NCI-H82 treated with DMSO at 0.1 percent for 48 hours (cell line): Measurements from ENCODE around the gene PKNOX2.

Experiments
- DNase-seq: peaks from one replicate; lab custom pipeline; 2025; ENCODE audit not compliant: unreplicated experiment; lab: John Stamatoyannopoulos, UW

Gene PKNOX2

GRCh38 chr11:125154378-125155099, 10.0 kb upstream of the PKNOX2 start:
- no peak for DNase-seq

GRCh38 chr11:125155100-125155444, 9.5 kb upstream of the PKNOX2 start:
- no peak for DNase-seq

- DNase-seq: no peak
Measured at GRCh38 chr11:125155767-125156166, 8.8 kb upstream of the PKNOX2 start.

GRCh38 chr11:125156346-125157117, 8.0 kb upstream of the PKNOX2 start:
- DNase-seq: no peak

DNA sequence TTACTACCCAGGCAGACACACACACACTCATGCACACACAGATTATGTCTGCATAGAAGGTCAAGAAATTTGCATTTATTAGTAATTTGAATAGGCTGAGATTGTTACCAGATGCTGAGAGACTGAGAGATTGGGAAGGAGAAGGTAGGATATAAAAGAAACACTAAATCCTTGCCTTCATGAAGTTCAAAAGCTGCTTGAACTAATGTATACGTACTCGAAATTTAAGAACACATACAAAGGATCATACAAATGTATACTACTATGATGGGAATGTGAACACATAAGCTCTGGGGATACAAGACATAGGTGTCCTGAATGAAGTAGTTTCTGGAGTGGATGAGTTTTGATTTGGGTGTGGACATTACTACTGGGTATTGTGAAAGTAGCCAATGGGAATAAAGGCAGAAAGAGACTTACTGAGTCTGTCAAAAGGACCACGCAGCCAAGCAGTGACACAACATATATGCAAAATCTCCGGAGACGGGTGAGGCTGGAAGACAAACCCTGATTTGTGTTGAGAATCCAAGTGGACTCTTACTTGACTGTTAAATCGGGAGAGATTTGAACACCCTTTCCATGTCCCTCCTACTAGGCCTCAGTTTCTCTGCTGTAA, 7.3 kb upstream of the PKNOX2 start:
- no peak for DNase-seq

DNA sequence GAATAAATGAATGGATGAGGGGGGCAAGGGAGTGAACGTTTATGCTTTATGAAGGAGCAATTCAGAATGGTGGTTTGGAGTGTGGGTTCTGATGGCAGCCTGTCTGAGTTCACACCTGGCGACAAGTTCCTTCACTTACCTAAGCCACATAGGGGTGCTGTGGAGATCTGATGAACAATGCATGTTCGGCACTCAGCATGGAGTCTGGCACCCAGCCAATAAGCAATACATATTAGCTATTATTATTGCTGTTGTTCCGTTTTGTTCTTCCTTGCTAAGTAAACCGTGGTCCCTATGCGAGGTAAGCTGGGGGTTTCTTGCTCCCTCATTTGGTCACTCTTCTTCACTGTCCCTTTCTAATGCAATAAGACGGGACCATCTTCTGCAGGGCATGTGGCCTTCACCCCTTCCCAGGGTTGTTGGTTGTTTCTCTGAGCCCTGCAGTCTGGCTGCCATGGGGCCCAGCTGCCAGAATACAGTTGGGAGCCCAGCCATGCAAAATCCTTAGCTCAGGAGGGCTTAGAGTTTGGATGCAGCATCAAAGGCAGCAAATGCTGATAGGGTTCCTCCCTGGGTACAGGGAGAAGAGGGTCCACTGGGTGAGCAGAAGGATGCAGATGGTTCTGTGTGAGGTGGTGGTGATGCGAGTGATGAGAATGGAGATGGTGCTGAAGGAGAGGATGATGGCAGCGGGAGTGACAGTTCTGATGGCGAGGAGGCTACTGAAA, 6.4 kb upstream of the PKNOX2 start:
- DNase-seq: no peak

DNA sequence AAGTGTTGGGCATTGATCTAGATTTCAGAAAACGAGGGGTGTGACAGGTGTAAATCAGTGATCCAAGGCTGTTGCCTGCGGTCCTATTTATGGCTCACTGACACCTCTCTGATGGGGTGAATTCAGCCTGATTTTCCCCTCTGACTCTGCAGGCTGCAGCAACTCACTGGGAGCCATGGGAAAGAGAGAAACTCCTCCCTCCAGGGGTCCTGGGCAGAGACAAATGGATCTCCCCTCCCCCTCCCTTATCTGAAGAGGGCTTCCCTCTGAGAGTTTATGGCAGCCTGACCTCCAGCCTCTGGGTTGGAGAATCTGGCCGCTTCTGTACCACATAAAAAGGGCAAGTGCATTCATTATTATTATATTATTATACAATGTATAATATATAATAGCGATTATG, 1.8 kb upstream of the PKNOX2 start:
- no peak for DNase-seq

DNA sequence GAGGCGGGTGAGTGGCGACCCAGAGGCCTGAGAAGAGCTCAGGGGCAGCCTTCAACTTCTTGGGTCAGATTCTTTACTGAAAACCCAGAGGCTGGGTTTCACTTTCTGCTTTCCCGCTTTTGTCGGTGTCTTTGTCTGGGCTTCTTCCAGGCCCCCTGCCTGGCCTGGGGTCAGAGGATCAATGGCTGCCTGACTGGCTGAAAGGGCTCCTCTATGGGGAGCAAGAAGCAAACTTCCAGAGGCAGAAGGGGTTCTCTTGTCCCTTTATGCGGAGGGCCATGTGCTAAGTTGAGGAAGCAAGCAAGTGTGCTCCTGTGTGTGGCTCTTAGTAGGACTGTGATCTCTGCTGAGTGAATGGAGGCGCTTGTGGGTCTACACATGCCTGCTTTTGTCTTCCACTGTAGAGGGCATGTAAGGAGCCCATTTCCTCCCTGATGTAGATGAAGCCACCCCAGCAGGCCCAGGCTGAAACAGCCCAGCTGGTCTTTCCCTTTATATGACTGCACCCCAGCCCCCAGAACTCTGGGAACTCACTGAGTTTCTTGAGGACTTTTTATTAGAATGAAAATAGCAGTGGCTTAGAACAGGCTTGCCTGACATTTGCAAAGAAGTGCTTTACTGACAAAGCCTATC, 1.0 kb upstream of the PKNOX2 start:
- no peak for DNase-seq

DNA sequence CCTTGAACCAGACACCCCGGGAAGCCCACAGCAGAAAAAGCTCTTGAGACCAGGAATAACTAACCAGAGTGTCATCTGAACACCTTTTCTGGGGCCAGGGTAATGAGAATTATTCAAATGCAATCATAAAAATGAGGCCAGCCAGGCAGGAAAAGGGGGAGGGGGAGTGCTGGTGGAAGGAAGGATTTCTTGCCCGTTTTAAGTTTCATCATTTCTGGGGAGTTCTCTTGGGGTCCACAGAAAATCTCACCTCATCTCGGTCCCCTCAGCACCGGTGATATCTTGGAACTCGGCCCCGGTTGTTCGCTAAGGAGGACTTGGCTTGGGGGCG, 495 bp upstream of the PKNOX2 start:
- DNase-seq: no peak

DNA sequence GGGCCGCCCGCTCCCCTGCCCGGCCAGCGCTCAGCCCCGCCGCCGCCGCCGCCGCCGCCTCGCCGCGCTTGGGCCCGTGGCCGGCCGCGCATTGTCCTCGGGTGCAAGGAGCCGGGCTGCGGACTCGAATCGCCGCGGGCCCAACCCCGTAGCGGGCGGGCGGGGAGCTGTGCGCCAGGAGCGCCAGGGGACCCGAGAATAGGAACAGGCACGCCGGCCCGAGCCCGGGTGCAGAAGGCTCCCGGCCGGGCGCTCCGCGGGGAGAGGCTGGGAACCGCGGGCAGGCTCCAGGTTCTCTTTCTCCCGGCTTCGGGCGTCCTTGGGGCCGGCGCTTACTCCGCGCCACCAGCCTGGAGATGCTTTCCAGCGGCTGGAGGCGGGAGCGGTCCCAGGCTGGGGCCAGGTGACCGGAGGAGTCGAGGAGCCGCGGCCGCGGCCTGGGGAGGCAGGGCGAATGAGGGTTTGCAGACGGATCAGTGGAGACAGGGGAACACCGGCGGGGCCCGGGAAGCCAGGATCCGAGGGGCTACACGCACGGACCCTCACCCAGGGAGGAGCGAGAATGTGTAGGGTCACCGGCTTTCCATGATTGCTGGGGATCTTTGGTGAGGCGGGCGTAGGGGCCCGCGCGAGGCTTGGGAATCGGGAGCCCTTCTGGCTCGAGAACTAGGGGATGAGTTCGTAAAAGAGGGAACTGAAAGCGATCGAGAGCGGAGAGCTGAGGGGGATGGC, 726 bp downstream of the PKNOX2 start:
- no peak for DNase-seq

GRCh38 chr11:125165843-125166763, 1.6 kb downstream of the PKNOX2 start:
- no peak for DNase-seq

- DNase-seq: no peak
Measured at GRCh38 chr11:125166764-125167291, 2.3 kb downstream of the PKNOX2 start.

GRCh38 chr11:125167292-125167953, 2.9 kb downstream of the PKNOX2 start:
- no peak for DNase-seq

DNA sequence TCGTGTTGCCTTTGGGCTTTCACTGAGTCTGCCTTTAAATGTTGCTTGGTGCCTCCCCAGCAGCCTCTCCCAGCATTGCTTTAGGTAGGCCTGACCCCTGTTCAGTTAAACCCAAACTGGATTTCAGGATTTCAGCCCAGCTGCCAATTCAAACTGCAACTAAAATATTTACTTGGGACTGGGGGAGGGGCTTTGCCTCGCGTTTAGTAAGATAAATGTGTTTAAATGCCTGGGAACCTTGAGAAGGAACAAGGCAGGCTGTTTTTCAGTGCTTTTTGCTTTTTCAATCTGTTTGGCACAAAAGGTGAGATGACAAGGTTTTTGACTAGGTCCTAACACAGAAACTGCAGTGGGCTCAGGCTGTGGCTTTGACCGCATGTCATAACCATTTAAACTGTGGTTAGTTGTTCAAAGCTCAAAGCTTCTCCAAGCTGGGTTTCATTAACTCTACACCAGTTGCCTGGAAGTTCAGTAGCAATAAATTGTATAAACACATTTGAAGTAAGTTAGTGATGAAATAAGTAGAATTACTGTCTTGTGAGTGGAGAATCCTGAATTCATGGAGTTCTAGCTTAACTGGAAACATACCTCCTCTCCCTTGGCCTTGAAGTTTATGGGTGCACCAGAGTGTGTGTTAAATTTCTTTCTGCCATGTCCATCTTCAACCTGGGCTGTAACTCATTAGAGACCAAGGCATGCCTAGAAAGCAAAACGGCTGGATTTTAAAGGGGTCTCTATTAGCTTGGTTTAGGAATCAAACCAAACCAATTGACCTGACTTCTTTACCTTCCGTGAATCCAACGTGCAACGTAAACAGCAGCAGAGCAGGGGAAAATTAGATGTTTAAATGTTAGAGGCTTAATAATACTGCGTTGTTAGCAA, 3.6 kb downstream of the PKNOX2 start:
- peak; percentile 80 for DNase-seq

GRCh38 chr11:125168918-125169456, 4.4 kb downstream of the PKNOX2 start:
- DNase-seq: peak; percentile 78

DNA sequence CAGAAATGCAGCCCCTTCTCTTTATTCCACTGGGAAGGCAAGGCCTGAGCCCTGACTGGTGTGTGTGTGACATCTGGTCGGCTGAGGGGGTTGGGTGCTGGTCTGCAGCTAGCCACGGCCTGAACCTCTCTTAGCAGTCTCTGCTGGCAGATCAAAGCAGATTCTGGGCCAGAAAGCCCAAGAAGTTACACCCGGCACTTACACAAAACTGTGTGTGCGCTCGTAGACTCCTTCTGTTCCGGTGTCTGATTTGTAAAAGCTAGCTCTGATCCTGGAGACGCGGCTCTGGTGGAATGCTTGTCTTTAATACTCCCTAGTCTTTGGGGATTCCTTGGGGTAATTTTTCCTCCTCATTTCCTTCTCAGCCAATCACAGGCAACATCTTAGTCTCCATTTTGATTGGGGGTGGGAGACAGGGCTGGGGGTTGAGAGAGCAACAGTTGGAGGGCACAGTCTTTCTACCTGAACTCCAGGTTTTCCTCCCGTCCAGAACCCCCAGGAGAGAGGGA, 5.5 kb downstream of the PKNOX2 start:
- peak; percentile 64 for DNase-seq

GRCh38 chr11:125170510-125171031, 6.0 kb downstream of the PKNOX2 start:
- peak; percentile 48 for DNase-seq
